ENCODE data around the gene RGS16.
A peak's percentile ranks its signal among the peaks of the same experiment; 100 is the strongest.

Gene RGS16

DNA sequence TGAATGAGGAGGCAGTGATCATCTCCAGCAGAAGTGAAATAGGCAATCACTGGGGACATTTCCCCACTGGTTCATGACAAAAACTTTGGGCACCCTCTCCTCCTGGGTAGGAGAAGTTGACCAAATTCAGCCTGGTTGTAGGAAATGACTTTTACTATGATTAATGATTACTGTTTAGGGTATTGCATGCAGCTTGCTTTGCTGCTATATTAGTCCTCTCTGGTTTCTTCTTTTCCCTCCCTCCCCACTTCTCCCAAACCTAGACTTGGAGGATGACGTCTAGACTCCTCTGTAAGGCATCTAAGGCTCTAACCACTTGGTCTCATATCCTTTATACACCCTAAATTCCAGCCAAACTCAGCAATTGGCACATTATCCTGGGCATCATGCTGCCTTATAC is 3.4 kb upstream of the RGS16 start:
- DNase-seq, result no peak

- no peak for DNase-seq
Observed at GRCh38 chr1:182603646-182604174, 479 bp downstream of the RGS16 start.

GRCh38 chr1:182602935-182603645 is 1.1 kb downstream of the RGS16 start:
- no peak for DNase-seq

DNA sequence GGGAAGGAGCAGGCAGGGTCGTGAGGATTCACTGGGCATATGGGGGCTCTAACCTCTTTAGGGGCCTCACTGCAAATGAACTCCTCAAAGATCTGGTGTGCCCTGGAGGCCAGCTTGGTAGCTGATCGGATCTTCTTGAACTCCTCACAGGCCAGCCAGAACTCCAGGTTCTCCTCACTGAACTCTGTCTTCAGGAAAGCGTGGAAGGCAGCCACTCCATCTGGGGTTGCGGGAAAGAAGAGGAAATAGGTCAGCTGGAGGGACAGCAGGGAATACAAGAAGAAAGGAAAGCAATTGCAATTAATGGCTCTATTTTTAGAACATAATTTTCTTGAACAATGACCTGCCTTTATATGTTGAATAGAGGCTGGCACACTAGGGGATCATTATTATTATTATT is 2.3 kb downstream of the RGS16 start:
- DNase-seq, result no peak

DNA sequence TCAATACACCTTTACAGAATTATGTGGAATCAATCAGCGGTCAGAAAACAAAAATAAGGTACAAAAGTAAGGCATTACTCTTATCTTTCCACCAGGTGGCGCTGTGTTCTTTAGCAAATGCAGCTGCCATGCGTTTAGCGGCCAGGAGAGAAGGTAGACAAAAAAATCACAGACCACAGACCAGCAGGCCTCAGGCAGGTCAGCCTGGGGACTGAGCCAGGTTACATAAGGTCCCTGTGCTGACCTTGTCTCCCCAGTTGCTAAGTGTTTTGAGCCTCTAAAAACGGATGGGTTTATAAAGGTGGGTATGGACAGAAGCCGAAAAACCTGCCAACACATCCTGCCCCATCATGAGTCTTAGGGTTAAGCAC is 2.8 kb downstream of the RGS16 start:
- DNase-seq, result peak; percentile 46 to 54

- no peak for DNase-seq
Observed at GRCh38 chr1:182600745-182601415, 3.3 kb downstream of the RGS16 start.

GRCh38 chr1:182600036-182600713 is 4.0 kb downstream of the RGS16 start:
- no peak for DNase-seq

- DNase-seq, result no peak
Observed at GRCh38 chr1:182599339-182599738, 4.8 kb downstream of the RGS16 start.

GRCh38 chr1:182598296-182598695 is 5.9 kb downstream of the RGS16 start:
- no peak for DNase-seq

DNA sequence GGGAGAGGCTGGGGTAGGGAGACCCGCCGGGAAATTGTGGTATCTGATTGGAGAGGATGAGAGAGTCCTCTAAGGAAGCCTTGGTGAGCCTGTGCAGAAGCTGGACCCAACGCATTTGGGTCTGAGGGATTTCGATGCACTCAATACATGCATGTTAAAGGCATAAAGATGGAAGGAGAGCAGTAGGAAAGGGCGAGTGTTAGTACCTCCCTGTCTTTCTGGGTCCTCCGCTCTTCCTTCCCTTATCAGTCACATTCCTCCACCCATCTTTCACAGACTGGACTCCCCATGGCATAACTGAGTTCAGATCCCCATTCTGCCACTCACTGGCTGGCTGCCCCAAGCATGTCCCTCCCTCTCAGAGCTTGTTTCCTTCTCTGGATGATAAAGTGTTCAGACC is 7.3 kb downstream of the RGS16 start:
- no peak for DNase-seq

GRCh38 chr1:182595641-182596240 is 8.4 kb downstream of the RGS16 start:
- DNase-seq, result peak; percentile 66 to 71

DNA sequence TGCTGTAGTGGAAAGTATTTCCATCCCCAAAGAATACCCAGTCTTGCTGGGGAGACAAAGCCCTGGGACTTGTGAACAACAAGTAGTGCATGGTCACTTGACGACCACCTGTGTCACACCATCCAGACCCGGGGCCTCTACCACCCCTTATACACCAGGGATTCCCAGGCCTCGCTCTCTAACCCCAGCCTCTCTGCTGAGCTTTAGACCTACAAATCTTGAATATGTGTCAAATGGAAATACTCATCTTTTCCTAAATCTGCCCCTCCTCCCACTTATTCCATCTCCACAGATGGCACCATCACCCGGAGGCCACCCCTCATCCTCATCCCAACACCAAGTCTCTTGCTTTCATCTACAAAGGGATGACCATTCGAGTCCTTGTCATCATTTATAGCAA is 14.3 kb downstream of the RGS16 start:
- no peak for DNase-seq

DNA sequence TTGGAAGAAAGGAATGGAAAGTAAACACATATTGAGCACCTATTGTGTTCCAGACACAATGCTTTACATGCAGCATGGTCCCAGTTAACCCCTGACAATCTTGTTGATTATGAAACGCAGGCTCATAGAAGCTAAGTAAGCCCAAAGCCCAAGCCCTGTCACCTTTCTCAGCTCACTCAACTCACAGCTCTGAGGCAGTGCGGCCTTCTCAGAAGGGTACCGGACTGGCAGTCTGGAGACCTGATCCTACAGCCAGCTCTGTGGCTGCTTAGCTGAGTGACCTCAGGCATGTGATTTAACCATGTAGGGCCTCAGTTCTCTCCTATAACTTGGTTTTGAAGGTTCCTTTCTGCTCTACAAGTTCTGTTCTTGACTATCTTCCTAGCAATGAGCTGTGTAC is 14.7 kb downstream of the RGS16 start:
- no peak for DNase-seq

- peak; percentile 50 to 58 for DNase-seq
Observed at GRCh38 chr1:182588500-182589396, 15.4 kb downstream of the RGS16 start, which contains the start of gene RNASEL. Gene RNASEL, minus strand, starts transcription at chr1:182589256. Its CDS starts 2,450 bp downstream, at chr1:182586806.

DNA sequence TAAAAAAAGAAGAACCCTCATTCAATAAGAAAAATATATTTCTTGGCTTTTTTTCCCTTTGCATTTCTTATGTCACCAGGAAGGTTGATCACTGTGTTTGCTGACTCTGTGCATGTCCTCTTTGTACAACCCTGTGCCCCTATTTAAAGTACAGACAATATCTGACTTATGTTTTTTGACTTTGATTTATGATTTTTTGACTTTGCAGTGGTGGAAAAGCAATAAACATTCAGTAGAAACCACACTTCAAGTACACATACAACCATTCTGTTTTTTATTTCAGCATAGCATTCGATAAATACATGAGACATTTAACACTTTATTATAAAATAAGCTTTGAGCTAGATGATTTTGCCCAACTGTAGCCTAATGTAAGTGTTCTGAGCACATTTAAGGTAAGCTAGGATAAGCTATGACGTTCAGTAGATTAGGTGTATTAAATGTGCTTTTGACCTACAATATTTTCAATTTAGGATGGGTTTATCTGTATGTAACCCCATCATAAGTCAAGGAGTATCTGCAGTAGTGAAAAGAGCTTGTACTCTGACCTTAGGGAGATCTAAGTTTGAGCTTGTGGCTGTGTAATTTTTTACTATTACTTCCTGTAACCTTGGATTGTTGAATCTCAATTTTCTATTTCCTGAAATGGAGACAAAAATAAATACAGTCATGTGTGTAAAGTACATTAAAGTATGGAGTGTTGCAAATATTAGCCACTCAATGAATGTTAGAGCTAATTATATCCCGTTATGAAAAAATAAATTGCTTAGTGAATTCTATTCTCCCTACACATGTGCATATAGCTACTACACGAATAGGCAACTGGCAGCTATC is 16.3 kb downstream of the RGS16 start:
- no peak for DNase-seq

DNA sequence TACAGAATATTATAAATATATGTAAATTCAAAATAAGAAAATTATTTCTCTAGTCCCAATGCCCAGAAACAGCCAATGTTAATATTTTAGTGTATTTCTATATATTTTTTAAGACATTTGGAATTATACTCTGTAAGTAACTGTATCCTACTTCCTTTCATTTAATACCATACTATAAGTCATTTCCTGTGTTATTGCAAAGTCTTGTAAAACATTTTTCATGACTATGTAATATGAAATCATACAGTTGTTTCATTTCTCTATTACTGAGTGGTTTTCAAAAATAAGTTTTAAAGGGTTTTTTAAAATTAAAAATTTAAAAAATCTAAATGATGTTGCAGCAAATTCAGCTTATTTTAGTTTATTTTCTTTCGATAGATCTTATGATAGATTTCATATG is 17.1 kb downstream of the RGS16 start:
- no peak for DNase-seq

DNA sequence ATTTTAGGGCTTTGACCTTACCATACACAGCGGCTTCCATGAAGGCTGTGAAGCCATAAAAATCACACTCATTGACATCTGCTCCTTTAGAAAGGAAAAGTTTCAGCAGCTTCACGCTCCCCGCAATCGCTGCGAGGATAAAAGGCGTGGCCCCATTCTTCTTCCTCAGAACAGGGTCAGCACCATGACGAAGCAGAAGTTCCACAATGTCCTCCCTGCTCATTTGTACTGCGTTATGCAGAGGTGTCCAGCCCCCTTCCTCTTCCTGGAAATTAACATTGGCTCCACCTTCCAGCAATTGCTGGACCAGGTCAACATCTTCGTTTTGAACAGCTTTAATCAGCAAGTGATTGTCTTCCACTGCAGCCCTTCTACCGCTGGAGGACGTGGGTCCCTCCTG is 17.8 kb downstream of the RGS16 start:
- DNase-seq, result no peak

DNA sequence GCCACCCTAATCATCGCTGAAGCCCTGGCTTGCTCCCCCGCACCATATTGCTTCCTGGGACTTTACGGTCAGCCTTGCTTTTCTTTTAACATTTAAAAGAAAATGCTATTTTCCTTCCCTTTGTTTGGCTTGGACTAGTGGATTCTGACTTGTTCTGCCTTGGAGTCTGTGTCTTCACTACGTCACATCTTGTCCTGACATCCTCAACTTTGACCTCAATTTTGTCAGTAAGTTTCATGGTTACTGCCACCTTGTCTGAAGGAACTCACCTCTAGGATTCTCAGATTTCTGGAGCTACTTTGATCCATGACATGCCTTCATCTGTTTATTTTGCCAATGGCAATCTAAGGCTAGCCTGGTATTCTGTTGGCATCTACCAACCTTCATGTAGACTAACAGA is 19.4 kb downstream of the RGS16 start:
- no peak for DNase-seq

DNA sequence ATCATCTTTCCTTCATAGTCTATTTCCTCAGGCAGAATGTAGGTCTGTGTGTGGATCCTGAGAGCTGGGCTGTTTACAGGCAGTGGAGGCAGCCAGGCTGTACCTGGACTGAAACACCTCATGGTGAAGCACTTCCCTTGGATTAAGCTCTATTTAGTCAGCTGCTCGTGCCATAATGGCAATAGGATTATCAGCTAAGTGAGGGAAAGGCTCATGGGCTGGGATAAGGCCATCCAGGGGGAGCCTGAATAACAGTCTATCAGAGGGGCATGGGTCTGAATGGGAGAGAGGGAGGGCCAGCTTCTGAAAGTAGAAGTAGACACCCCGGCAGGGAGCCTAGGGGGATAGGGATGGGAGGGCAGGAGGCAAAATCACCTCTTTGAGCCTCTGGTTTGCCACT is 23.5 kb downstream of the RGS16 start:
- DNase-seq, result no peak

GRCh38 chr1:182575540-182576149 is 28.5 kb downstream of the RGS16 start:
- DNase-seq, result no peak

DNA sequence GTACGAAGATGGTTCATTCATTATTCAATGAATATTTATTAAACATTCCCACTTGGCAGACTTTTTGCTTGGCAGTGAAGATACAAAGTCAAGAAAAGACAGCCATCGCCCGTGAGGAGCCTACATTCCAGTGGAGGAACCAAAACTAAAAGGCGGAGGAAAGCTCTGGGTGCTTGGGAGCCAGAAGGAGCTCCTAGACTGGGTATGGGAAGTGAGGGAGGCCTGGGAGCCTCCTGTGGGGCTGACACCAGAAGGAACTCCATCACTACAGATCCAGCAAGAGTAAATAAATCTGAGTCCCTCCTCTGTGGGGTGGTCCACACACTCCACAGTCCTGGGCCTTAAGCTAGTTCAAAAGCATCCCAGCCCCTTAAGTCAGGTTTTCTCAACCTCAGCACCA is 30.0 kb downstream of the RGS16 start:
- DNase-seq, result no peak

Data from activated CD4-positive, alpha-beta T cell treated with anti-CD3 and anti-CD28 coated beads, Interleukin-2, amount 50 U/mL, for 4 hours (primary cell).